Upper lobe of left lung (tissue), 6 donors: Measurements from ENCODE around the gene NOB1. TPM values are rescaled to one million over a fixed set of nuclear protein-coding genes. Genes with fewer than 3 reads are reported as not detected.

Experiments used
- ATAC-seq, 2 donors: fragments of 200-7000 bp; cut with Tn5 transposase; one replicate each; pipeline ENCODE4 v1.9.1; 2022; ENCODE audit warnings: mild to moderate bottlenecking in 2 of 2, moderate library complexity in 2 of 2; ENCODE audit not compliant: low FRiP score in 2 of 2
- DNase-seq, 2 donors: peaks; one replicate each; pipeline ENCODE4 v3.0.0-alpha.2; 2019 to 2020
- H3K27ac ChIP-seq, 4 donors: fragments of 200-600 bp; sonication (generic); one replicate each; pipeline ENCODE4 v1.5.1; 2016 to 2019
- H3K27me3 ChIP-seq, 4 donors: fragments of 200-600 bp; sonication (generic); one replicate each; pipeline ENCODE4 v1.5.1; 2017 to 2019
- H3K36me3 ChIP-seq, 4 donors: fragments of 200-600 bp; sonication (generic); one replicate each; pipeline ENCODE4 v1.5.1; 2016 to 2019
- H3K4me1 ChIP-seq, 4 donors: fragments of 200-600 bp; sonication (generic); one replicate each; pipeline ENCODE4 v1.5.1; 2018 to 2019
- H3K4me3 ChIP-seq, 4 donors: fragments of 200-600 bp; sonication (generic); one replicate each; pipeline ENCODE4 v1.5.1; 2017 to 2019; ENCODE audit warnings: mild to moderate bottlenecking in 2 of 4, moderate library complexity in 1 of 4
- H3K9me3 ChIP-seq, 4 donors: fragments of 200-600 bp; sonication (generic); one replicate each; pipeline ENCODE4 v1.5.1; 2018 to 2019
- CTCF ChIP-seq, 6 experiments: fragments of 450-650 bp in 4 of 6; fragments of 200-600 bp in 2 of 6; sonication (generic) in 2 of 6; IDR thresholded peaks; one replicate each; pipeline ENCODE4 v1.5.1; 2016 to 2019; ENCODE audit warnings: antibody characterized with exemption in 6 of 6
- EP300 ChIP-seq, 4 donors: sonication (generic); formaldehyde crosslinking; IDR thresholded peaks; one replicate each; pipeline ENCODE4 v1.5.1; 2017; ENCODE audit warnings: antibody characterized with exemption in 4 of 4, control low read depth in 2 of 4
- POLR2A ChIP-seq, 4 donors: fragments of 450-650 bp; IDR thresholded peaks; one replicate each; pipeline ENCODE4 v1.5.1; 2016 to 2017; ENCODE audit warnings: antibody characterized with exemption in 4 of 4, mild to moderate bottlenecking in 2 of 4
- POLR2AphosphoS5 ChIP-seq, 2 donors: sonication (generic); formaldehyde crosslinking; IDR thresholded peaks; one replicate each; pipeline ENCODE4 v1.5.1; 2017; ENCODE audit warnings: antibody characterized with exemption in 2 of 2
- WGBS, 2 donors: methylation state at CpG; one replicate each; pipeline ENCODE4 v1.1.5; 2017 to 2018; 5-methylcytosine and 5-hydroxymethylcytosine counted together
- total RNA-seq, 6 donors: library from RNA; depleted of rRNA in 4 of 6; stranded (reverse); fragments of >200 nt in 4 of 6; gene quantifications; one replicate each; pipeline versions ENCODE4 v1.1.0 to v1.2.1, GENCODE V29; 2016 to 2021
- donor health status: DM: no; HTN: no; CAD: no; lungs with moderate emphysema.
- donor health status: DM: no; HTN: yes; CAD: no; lungs with severe emphysema.

The NOB1 gene
- total RNA-seq, 6 donors from 2014 or later: 24.1 to 38.2 (median 34.3) TPM

- no peak for ATAC-seq
- no peak for DNase-seq
- WGBS, 2 donors: 90 to 91% methylated on average over 10 of the region's 10 CpGs
Observed at GRCh38 chr16:69707920-69708683, 46.6 kb downstream of the NOB1 start.

GRCh38 chr16:69706975-69707340, 47.8 kb downstream of the NOB1 start:
- DNase-seq: peak in 1 of 2 donors; percentile 27
- Histone ChIP-seq H3K27me3 (no peaks in the 10 kb centered on the region), H3K4me1 (peaks cover 0 to 5% (median 2%) of the 10 kb centered on the region in 4 donors), H3K9me3 (no peaks in the 10 kb centered on the region), H3K36me3 (peaks cover 0 to 30% (median 5%) of the 10 kb centered on the region in 4 donors), H3K27ac (peak overlapping the region in 1 of 4 donors; percentile 17), H3K4me3 (no peak overlapping the region)
- no peak for TF ChIP-seq POLR2AphosphoS5 (IDR thresholded peaks at IDR 0.05)
- no peak for TF ChIP-seq CTCF (IDR thresholded peaks at IDR 0.05)
- TF ChIP-seq EP300 (IDR thresholded peaks at IDR 0.05): no peak
- TF ChIP-seq POLR2A (IDR thresholded peaks at IDR 0.05): no peak
- 61 to 78% methylated on average over 2 of the region's 2 CpGs for WGBS, 2 donors
- ATAC-seq: no peak

More at GRCh38 chr16:69707920-69708683, 46.6 kb downstream of the NOB1 start:
- TF ChIP-seq CTCF (IDR thresholded peaks at IDR 0.05) (no peak), POLR2A (IDR thresholded peaks at IDR 0.05) (no peak), EP300 (IDR thresholded peaks at IDR 0.05) (no peak), POLR2AphosphoS5 (IDR thresholded peaks at IDR 0.05) (no peak)
- H3K9me3 ChIP-seq: no peaks in the 10 kb centered on the region
- no peak overlapping the region for H3K27ac ChIP-seq
- H3K36me3 ChIP-seq: peaks cover 0 to 41% (median 13%) of the 10 kb centered on the region in 4 donors
- no peak overlapping the region for H3K4me3 ChIP-seq
- peaks cover 0 to 5% (median 2%) of the 10 kb centered on the region in 4 donors for H3K4me1 ChIP-seq
- H3K27me3 ChIP-seq: no peaks in the 10 kb centered on the region

DNA sequence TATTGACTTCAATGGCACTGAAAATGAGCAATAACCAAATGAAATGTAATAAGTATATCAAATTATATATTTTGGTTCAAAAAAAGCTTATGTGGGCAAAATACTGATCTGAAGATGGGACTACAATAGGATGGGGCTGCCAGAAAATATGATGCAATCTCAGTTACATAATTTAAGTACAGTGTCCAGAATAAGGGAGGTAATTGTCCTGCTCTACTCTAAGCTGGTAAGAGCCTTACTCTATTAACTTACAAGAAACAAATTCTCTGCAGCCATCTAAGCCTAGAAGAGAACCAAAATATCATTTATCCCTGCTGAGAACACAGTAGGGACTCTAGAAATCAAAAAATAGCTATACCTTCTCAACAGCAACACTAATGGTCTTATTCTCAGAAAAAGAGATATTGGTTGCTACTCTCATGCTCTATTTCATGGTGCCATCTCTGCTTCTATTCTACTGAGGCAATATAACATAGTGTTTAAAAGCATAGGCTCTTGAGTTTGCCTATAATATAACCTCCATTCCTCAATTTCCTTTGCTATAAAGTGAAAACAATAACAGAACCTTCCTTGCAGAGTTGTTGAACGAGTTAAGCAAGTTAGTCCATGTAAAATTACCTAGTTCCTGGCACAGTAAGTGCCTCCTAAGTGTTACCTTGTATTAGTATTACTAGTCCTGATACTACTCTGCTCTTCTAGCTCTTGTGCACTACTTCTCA, 48.3 kb downstream of the NOB1 start:
- ATAC-seq (peak in 1 of 2 donors; percentile 66), DNase-seq (no peak)
- TF ChIP-seq POLR2A (IDR thresholded peaks at IDR 0.05): no peak
- no peak for TF ChIP-seq POLR2AphosphoS5 (IDR thresholded peaks at IDR 0.05)
- TF ChIP-seq CTCF (IDR thresholded peaks at IDR 0.05): no peak
- no peak for TF ChIP-seq EP300 (IDR thresholded peaks at IDR 0.05)
- no peak overlapping the region for H3K4me3 ChIP-seq
- H3K36me3 ChIP-seq: peaks cover 0 to 27% (median 3%) of the 10 kb centered on the region in 4 donors
- no peaks in the 10 kb centered on the region for H3K27me3 ChIP-seq
- peaks cover 0 to 5% (median 2%) of the 10 kb centered on the region in 4 donors for H3K4me1 ChIP-seq
- whole genome bisulfite sequencing, 2 donors: 64 to 80% methylated on average over 1 of the region's 1 CpG
- peak overlapping the region in 1 of 4 donors; percentile 17 for H3K27ac ChIP-seq
- no peaks in the 10 kb centered on the region for H3K9me3 ChIP-seq

GRCh38 chr16:69703638-69704037, 51.1 kb downstream of the NOB1 start:
- H3K4me1 ChIP-seq: peaks cover 0 to 5% (median 0%) of the 10 kb centered on the region in 4 donors
- H3K27me3 ChIP-seq: no peaks in the 10 kb centered on the region
- no peak overlapping the region for H3K27ac ChIP-seq
- no peaks in the 10 kb centered on the region for H3K9me3 ChIP-seq
- DNase-seq: no peak
- H3K36me3 ChIP-seq: peaks cover 0 to 22% (median 2%) of the 10 kb centered on the region in 4 donors
- ATAC-seq: no peak
- TF ChIP-seq POLR2AphosphoS5 (IDR thresholded peaks at IDR 0.05) (no peak), POLR2A (IDR thresholded peaks at IDR 0.05) (no peak)
- WGBS, 2 donors: 93 to 100% methylated on average over 2 of the region's 2 CpGs
- no peak overlapping the region for H3K4me3 ChIP-seq

DNA sequence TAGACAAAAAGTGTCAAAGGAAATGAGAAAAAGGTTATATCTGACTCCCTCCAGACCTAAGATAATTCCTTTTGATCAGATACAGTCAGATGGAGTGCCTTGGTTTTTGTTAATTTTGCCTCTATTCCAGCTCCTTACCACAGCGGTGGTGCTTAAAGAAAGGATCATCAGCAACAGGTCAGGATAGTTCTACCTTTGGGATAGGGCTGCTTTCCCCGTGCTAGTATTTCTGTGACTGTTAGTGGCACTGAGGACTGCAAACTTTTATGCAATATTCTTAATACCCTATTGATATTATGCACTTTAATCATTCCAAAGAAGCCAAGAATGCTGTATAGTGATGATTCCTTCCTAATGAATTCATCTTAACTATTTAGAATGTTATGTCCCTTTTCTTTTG, 52.9 kb downstream of the NOB1 start:
- Histone ChIP-seq H3K27ac (no peak overlapping the region), H3K27me3 (no peaks in the 10 kb centered on the region), H3K9me3 (no peaks in the 10 kb centered on the region), H3K4me3 (no peak overlapping the region), H3K4me1 (peaks cover 0 to 5% (median 0%) of the 10 kb centered on the region in 4 donors), H3K36me3 (peaks cover 0 to 25% (median 1%) of the 10 kb centered on the region in 4 donors)
- ATAC-seq (no peak), DNase-seq (no peak)
- 83 to 84% methylated on average over 2 of the region's 2 CpGs for WGBS, 2 donors
- no peak for TF ChIP-seq CTCF (IDR thresholded peaks at IDR 0.05)
- TF ChIP-seq POLR2AphosphoS5 (IDR thresholded peaks at IDR 0.05): no peak
- no peak for TF ChIP-seq POLR2A (IDR thresholded peaks at IDR 0.05)
- no peak for TF ChIP-seq EP300 (IDR thresholded peaks at IDR 0.05)
